ENCODE measurements around the gene SCT.

- no peak for TF ChIP-seq CTCF (conservative IDR thresholded peaks at IDR 0.05)
- TF ChIP-seq ZFX (IDR thresholded peaks at IDR 0.05), result no peak
Measured at GRCh38 chr11:578276-579035, 48.5 kb downstream of the SCT start.
